Neural progenitor cell (in vitro differentiated cells): Measurements from ENCODE around the gene MX1. TPM values are rescaled to one million over a fixed set of nuclear protein-coding genes. Genes with fewer than 3 reads are reported as not detected.
A peak's percentile ranks its signal among the peaks of the same experiment; 100 is the strongest.
"Not testable (repeated sequence)": the region's sequence is repeated elsewhere in the genome, so short reads cannot be mapped to it uniquely, and the experiment has no call there.

Source experiments
- DNase-seq: peaks from one replicate; pipeline ENCODE4 v3.0.0-alpha.2; 2016; ENCODE audit warnings: low spot score
- H2AFZ ChIP-seq: fragments of 200-600 bp; sonication (generic); replicated peaks from 2 replicates; pipeline ENCODE4 v1.6.1; 2016; ENCODE audit warnings: antibody characterized with exemption
- H3F3A ChIP-seq: fragments of 200-600 bp; sonication (generic); 2 replicates; pipeline ENCODE4 v1.6.1; 2016; ENCODE audit warnings: antibody characterized with exemption, low read depth
- H3K27ac ChIP-seq: fragments of 200-600 bp; sonication (generic); 2 replicates; pipeline ENCODE4 v1.5.1; 2016; ENCODE audit warnings: mild to moderate bottlenecking
- H3K27me3 ChIP-seq: fragments of 200-600 bp; sonication (generic); 2 replicates; pipeline ENCODE4 v1.6.1; 2016; ENCODE audit warnings: mild to moderate bottlenecking, moderate library complexity
- H3K36me3 ChIP-seq: fragments of 200-600 bp; sonication (generic); 2 replicates; pipeline ENCODE4 v1.5.1; 2016
- H3K4me1 ChIP-seq: fragments of 200-600 bp; sonication (generic); 2 replicates; pipeline ENCODE4 v1.6.1; 2016; ENCODE audit warnings: mixed run types
- H3K4me2 ChIP-seq: fragments of 200-600 bp; sonication (generic); 2 replicates; pipeline ENCODE4 v1.6.1; 2016
- H3K4me3 ChIP-seq: fragments of 200-600 bp; sonication (generic); 2 replicates; pipeline ENCODE4 v1.5.1; 2016
- H3K79me2 ChIP-seq: fragments of 200-600 bp; sonication (generic); 2 replicates; pipeline ENCODE4 v1.6.1; 2016; ENCODE audit warnings: low read depth
- H3K9ac ChIP-seq: fragments of 200-600 bp; sonication (generic); 2 replicates; pipeline ENCODE4 v1.6.1; 2016
- H3K9me3 ChIP-seq: fragments of 200-600 bp; sonication (generic); 2 replicates; pipeline ENCODE4 v1.5.1; 2016; ENCODE audit warnings: low read depth
- H4K20me1 ChIP-seq: fragments of 200-600 bp; sonication (generic); 2 replicates; pipeline ENCODE4 v1.6.1; 2016; ENCODE audit warnings: low read depth
- H3K27ac Mint-ChIP-seq: 3 replicates; pipeline ENCODE4 v1.8.0; 2021; ENCODE audit warnings: mixed read lengths
- H3K27me3 Mint-ChIP-seq: 2 replicates; pipeline ENCODE4 v1.8.0; 2022; ENCODE audit warnings: low read depth, mild to moderate bottlenecking, inconsistent platforms, moderate library complexity, mixed read lengths; ENCODE audit not compliant: insufficient read depth
- H3K36me3 Mint-ChIP-seq: 3 replicates; pipeline ENCODE4 v1.8.0; 2021; ENCODE audit warnings: mixed read lengths
- H3K4me1 Mint-ChIP-seq: 3 replicates; pipeline ENCODE4 v1.8.0; 2021; ENCODE audit warnings: mixed read lengths
- H3K4me3 Mint-ChIP-seq: 3 replicates; pipeline ENCODE4 v1.8.0; 2021; ENCODE audit warnings: mild to moderate bottlenecking, moderate library complexity, mixed read lengths
- H3K9me3 Mint-ChIP-seq: 3 replicates; pipeline ENCODE4 v1.8.0; 2020; ENCODE audit warnings: mixed read lengths
- CTCF ChIP-seq: fragments of 200-600 bp; sonication (generic); IDR thresholded peaks from 2 replicates; pipeline ENCODE4 v1.5.1; 2017; ENCODE audit warnings: antibody characterized with exemption, mild to moderate bottlenecking
- EZH2 ChIP-seq: fragments of 200-600 bp; sonication (generic); IDR thresholded peaks from 2 replicates; pipeline ENCODE4 v1.6.1; 2017; ENCODE audit warnings: antibody characterized with exemption, mild to moderate bottlenecking, moderate library complexity
- EZH2phosphoT487 ChIP-seq: fragments of 200-600 bp; sonication (generic); IDR thresholded peaks from 2 replicates; pipeline ENCODE4 v1.6.1; 2017; ENCODE audit warnings: antibody characterized with exemption
- total RNA-seq: library from RNA; depleted of rRNA; stranded (reverse); fragments of >200 nt; gene quantifications from 2 replicates; pipeline ENCODE4 v1.2.3, GENCODE V29; 2015; ENCODE audit warnings: low replicate concordance

MX1 gene
- total RNA-seq, 1 donor from 2014 or later = 1.7 TPM

- Histone ChIP-seq H3K27ac (no peak overlapping the region), H3F3A (no peaks in the 10 kb centered on the region), H3K4me3 (no peak overlapping the region), H3K4me2 (no peak overlapping the region), H2AFZ (no peak overlapping the region), H3K4me1 (no peaks in the 10 kb centered on the region), H3K9ac (no peak overlapping the region), H3K9me3 (no peaks in the 10 kb centered on the region), H3K27me3 (peaks cover 18% of the 10 kb centered on the region), H3K79me2 (no peaks in the 10 kb centered on the region), H4K20me1 (no peaks in the 10 kb centered on the region), H3K36me3 (no peaks in the 10 kb centered on the region)
- peak overlapping the region; percentile 30 for H3K4me3 Mint-ChIP-seq
- TF ChIP-seq EZH2phosphoT487 = no peak
- TF ChIP-seq CTCF = no peak
- TF ChIP-seq EZH2 = no peak
- no peak overlapping the region for H3K27ac Mint-ChIP-seq
- H3K27me3 Mint-ChIP-seq = peaks cover 11% of the 10 kb centered on the region
- peaks cover 17% of the 10 kb centered on the region for H3K4me1 Mint-ChIP-seq
- no peaks in the 10 kb centered on the region for H3K36me3 Mint-ChIP-seq
- no peak for DNase-seq
- H3K9me3 Mint-ChIP-seq = peaks cover 11% of the 10 kb centered on the region
These were observed 6.9 kb upstream of the MX1 start for GRCh38 chr21:41418956-41419680.

- H3K4me3 Mint-ChIP-seq = peak overlapping the region; percentile 87
- Histone ChIP-seq H3K9me3 (no peaks in the 10 kb centered on the region), H3F3A (no peaks in the 10 kb centered on the region), H2AFZ (peak overlapping the region; percentile 94), H3K4me1 (no peaks in the 10 kb centered on the region), H3K27ac (no peak overlapping the region), H3K9ac (no peak overlapping the region), H3K4me2 (peak overlapping the region; percentile 83), H4K20me1 (no peaks in the 10 kb centered on the region), H3K36me3 (no peaks in the 10 kb centered on the region), H3K4me3 (peak overlapping the region; percentile 58), H3K79me2 (no peaks in the 10 kb centered on the region), H3K27me3 (peaks cover 27% of the 10 kb centered on the region)
- TF ChIP-seq EZH2phosphoT487 (no peak), EZH2 (no peak), CTCF (no peak)
- peak; percentile 59 for DNase-seq
- peaks cover 4% of the 10 kb centered on the region for H3K9me3 Mint-ChIP-seq
- peaks cover 3% of the 10 kb centered on the region for H3K36me3 Mint-ChIP-seq
- H3K27ac Mint-ChIP-seq = no peak overlapping the region
- peaks cover 11% of the 10 kb centered on the region for H3K27me3 Mint-ChIP-seq
- H3K4me1 Mint-ChIP-seq = peaks cover 17% of the 10 kb centered on the region
These were observed 5.8 kb upstream of the MX1 start for GRCh38 chr21:41419921-41420862.

- not testable (repeated sequence) for H2AFZ ChIP-seq, H3K36me3 Mint-ChIP-seq, H3F3A ChIP-seq, H3K4me3 ChIP-seq, H3K79me2 ChIP-seq, DNase-seq, H4K20me1 ChIP-seq, H3K4me1 ChIP-seq, H3K36me3 ChIP-seq, H3K9me3 ChIP-seq, H3K9me3 Mint-ChIP-seq, H3K9ac ChIP-seq, H3K27ac Mint-ChIP-seq, H3K27ac ChIP-seq
- peaks cover 35% of the 10 kb centered on the region for H3K27me3 ChIP-seq
- peak overlapping the region; percentile 83 for H3K4me2 ChIP-seq
- Mint-ChIP-seq H3K27me3 (peaks cover 14% of the 10 kb centered on the region), H3K4me1 (peaks cover 17% of the 10 kb centered on the region), H3K4me3 (peak overlapping the region; percentile 87)
These were observed 5.0 kb upstream of the MX1 start for GRCh38 chr21:41420998-41421397.
